ENCODE data around the gene HOXA9. TPM values are rescaled to one million over a fixed set of nuclear protein-coding genes. Genes with fewer than 3 reads are reported as not detected.

The HOXA9 gene
- polyA plus RNA-seq, 1 of the 3 experiments (the other 2 are of a cell fraction): not detected

DNA sequence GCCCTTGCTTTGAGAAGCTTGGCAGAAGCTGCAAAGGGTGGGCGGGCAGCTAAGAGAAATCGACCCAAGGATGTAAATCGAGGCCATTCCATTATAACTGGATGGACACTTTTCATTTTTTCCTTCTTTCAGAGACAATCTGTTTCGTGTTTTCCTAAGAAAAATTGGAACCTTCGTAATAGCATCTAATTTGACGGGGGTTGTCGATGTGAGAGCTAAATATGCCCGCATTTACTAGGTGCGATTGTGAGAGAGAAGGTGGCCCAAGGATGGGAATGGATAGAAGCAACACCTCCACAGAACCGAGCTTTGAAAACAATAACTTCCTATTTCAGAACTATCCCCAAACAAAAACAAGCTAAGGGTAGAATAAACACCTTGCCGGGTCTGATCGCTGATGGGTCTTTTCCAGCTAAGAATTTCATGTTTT lies 33.9 kb downstream of the HOXA9 start:
- Histone ChIP-seq H3K79me2 (ENCODE audit: insufficient read depth) (no peaks in the 10 kb centered on the region), H3K9ac (no peak overlapping the region), H3K36me3 (replicated peaks in 1 of 2; ENCODE audit: control insufficient read depth in 1 of 2, insufficient read depth in 2 of 2, low read length in 1 of 2) (no peaks in the 10 kb centered on the region), H3K4me2 (no peak overlapping the region), H3F3A (replicated peaks; ENCODE audit: insufficient read depth) (no peaks in the 10 kb centered on the region), H2AFZ (ENCODE audit: low read depth) (no peak overlapping the region), H3K9me3 (no peaks in the 10 kb centered on the region), H3K4me3 (ENCODE audit: low read depth in 2 of 2, low read length in 1 of 2) (peak overlapping the region in 1 of 2 experiments; percentile 37; a peak in 1 of 4 replicates), H3K9me2 (no peaks in the 10 kb centered on the region), H3K4me1 (ENCODE audit: control insufficient read depth in 1 of 2, insufficient read depth in 2 of 2, low read depth in 1 of 2, low read length in 1 of 2) (peaks cover 0 to 4% of the 10 kb centered on the region in 2 experiments; a peak in 1 of 4 replicates), H3K27ac (ENCODE audit: low read depth in 2 of 2, low read length in 1 of 2) (no peak overlapping the region), H3K27me3 (ENCODE audit: insufficient read depth) (peaks cover 88% of the 10 kb centered on the region), H4K20me1 (ENCODE audit: insufficient read depth) (no peaks in the 10 kb centered on the region)
- ChIA-PET CTCF (interaction anchor here (0.7 to 5.8 kb wide), 13 partner anchors 9 to 277 kb away, joined by 3 to 36 read pairs (median 4); partner anchors contain the start of gene HOXA5), POLR2A (interaction anchor here (0.6 kb wide), 1 partner anchor 13 kb away, joined by 3 read pairs; no protein-coding TSS in a partner anchor)
- TF ChIP-seq GABPA (IDR thresholded peaks at IDR 0.05; ENCODE audit: low read depth) (no peak), CHD2 (IDR thresholded peaks at IDR 0.05; ENCODE audit: low read length, partially characterized antibody) (no peak), REST (IDR thresholded peaks at IDR 0.05; ENCODE audit: low read depth, low read length) (no peak), RFX5 (IDR thresholded peaks at IDR 0.05; ENCODE audit: low read length) (no peak), SIN3A (IDR thresholded peaks at IDR 0.05; ENCODE audit: borderline replicate concordance, low read depth, low read length) (no peak), TEAD4 (IDR thresholded peaks at IDR 0.05; ENCODE audit: borderline replicate concordance, insufficient read depth) (no peak), SMC3 (IDR thresholded peaks at IDR 0.05; ENCODE audit: low read depth, low read length) (no peak), RAD21 (IDR thresholded peaks at IDR 0.05; ENCODE audit: low read length) (no peak), RXRA (IDR thresholded peaks at IDR 0.05; ENCODE audit: borderline replicate concordance, low read depth) (no peak), JUND (IDR thresholded peaks at IDR 0.05) (no peak), EZH2phosphoT487 (IDR thresholded peaks at IDR 0.05; ENCODE audit: borderline replicate concordance, low read depth) (no peak), NFIC (IDR thresholded peaks at IDR 0.05; ENCODE audit: borderline replicate concordance) (no peak), FOXJ3 (CRISPR knock-in tag; IDR thresholded peaks at IDR 0.05) (no peak), EP300 (IDR thresholded peaks at IDR 0.05; ENCODE audit: borderline replicate concordance in 1 of 2, low read depth in 1 of 2, low read length in 1 of 2) (no peak)
- WGBS (ENCODE audit: low lambda C conversion rate): 16% methylated on average over 12 of the region's 12 CpGs
- DNase-seq: no peak
